Adrenal gland (tissue), 12 donors: ENCODE data around the gene ACER1. TPM values are rescaled to one million over a fixed set of nuclear protein-coding genes. Genes with fewer than 3 reads are reported as not detected.

ENCODE experiments used
- DNase-seq, 7 donors: peaks; one replicate each; pipeline ENCODE4 v3.0.0-alpha.2; 2019 to 2020
- H3K27ac ChIP-seq, 5 donors: fragments of 200-600 bp; sonication (generic) in 4 of 5; 1 replicate in 3 of 5; 2 replicates in 2 of 5; pipeline versions ENCODE4 v1.5.1 to v1.8.0; 2016 to 2020; ENCODE audit warnings: mild to moderate bottlenecking in 1 of 5
- H3K27me3 ChIP-seq: fragments of 200-600 bp; 2 replicates; pipeline ENCODE4 v1.8.0; 2021
- H3K36me3 ChIP-seq, 2 donors: fragments of 200-600 bp; replicated peaks in 1 of 2; 1 replicate in 1 of 2; 2 replicates in 1 of 2; pipeline versions ENCODE4 v1.5.1 to v1.8.0; 2018 to 2022
- H3K4me1 ChIP-seq, 2 donors: fragments of 200-600 bp; replicated peaks in 1 of 2; 1 replicate in 1 of 2; 2 replicates in 1 of 2; pipeline versions ENCODE4 v1.5.1 to v1.8.0; 2018 to 2021
- H3K4me3 ChIP-seq, 4 donors: fragments of 200-600 bp; sonication (generic) in 3 of 4; one replicate each; pipeline ENCODE4 v1.5.1; 2016 to 2018
- H3K9me3 ChIP-seq, 3 donors: fragments of 200-600 bp; sonication (generic) in 1 of 3; replicated peaks in 1 of 3; 1 replicate in 2 of 3; 2 replicates in 1 of 3; pipeline versions ENCODE4 v1.5.1 to v1.8.0; 2016 to 2021
- POLR2A ChIP-seq, 2 donors: fragments of 450-650 bp; IDR thresholded peaks; one replicate each; pipeline ENCODE4 v1.6.1; 2017; ENCODE audit warnings: antibody characterized with exemption in 2 of 2, mild to moderate bottlenecking in 2 of 2, moderate library complexity in 1 of 2
- WGBS, 4 donors: extraction: QIAGEN DNeasy Blood & Tissue Kit in 2 of 4; methylation state at CpG; one replicate each; pipeline versions ENCODE4 v1.1.5 to v1.1.7; 2013 to 2017; 5-methylcytosine and 5-hydroxymethylcytosine counted together
- intact Hi-C, 2 donors: fragments of 100-400 bp; cut with DNase I; formaldehyde crosslinking; loops; one replicate each; pipeline versions ENCODE4 v1.14.1 to v1.15.0; 2022 to 2023
- polyA plus RNA-seq, 3 donors: library from polyadenylated mRNA; stranded (reverse); fragments of 200-250 nt in 2 of 3; fragments of 350-450 nt in 1 of 3; fragmentation: Illumina TruSeq in 1 of 3; extraction: RNeasy Lipid Tissue Mini Kit (QIAGEN cat#74804) in 1 of 3; gene quantifications; one replicate each; pipeline ENCODE4 v1.2.3, GENCODE V29; 2013 to 2014
- total RNA-seq, 9 donors: library from RNA; depleted of rRNA in 4 of 9; stranded (reverse); fragments of >200 nt in 4 of 9; fragments of 120-200 nt in 1 of 9; fragmentation: NEBNext Ultra II Directional in 1 of 9; extraction: Animal tissue kit (Norgen Biotek cat#: 25700) in 1 of 9; gene quantifications; one replicate each; pipeline versions ENCODE4 v1.1.0 to v1.2.4, GENCODE V29; 2013 to 2023
- TF ChIP-seq, protein P1 (sequence below), 6 experiments: fragments of 450-650 bp in 4 of 6; fragments of 200-600 bp in 2 of 6; sonication (generic) in 1 of 6; IDR thresholded peaks; 1 replicate in 5 of 6; 2 replicates in 1 of 6; pipeline versions ENCODE4 v1.5.1 to v1.8.0; 2016 to 2021; ENCODE audit warnings: antibody characterized with exemption in 6 of 6, mild to moderate bottlenecking in 2 of 6, moderate library complexity in 1 of 6
- donor health status: healthy with polysubstance abuse.
- donor health status: Bipolar disorder and iron deficiency.
- donor health status: DM: yes; HTN: yes; CAD: no.
- donor health status: DM: no; HTN: no; CAD: no.
- donor health status: DM: no; HTN: no; CAD: no.
- donor health status: DM: yes; HTN: yes; CAD: no.

Gene ACER1
- total and polyA plus RNA-seq, 12 donors: 0.11 to 0.16 TPM; not detected in 10

DNA sequence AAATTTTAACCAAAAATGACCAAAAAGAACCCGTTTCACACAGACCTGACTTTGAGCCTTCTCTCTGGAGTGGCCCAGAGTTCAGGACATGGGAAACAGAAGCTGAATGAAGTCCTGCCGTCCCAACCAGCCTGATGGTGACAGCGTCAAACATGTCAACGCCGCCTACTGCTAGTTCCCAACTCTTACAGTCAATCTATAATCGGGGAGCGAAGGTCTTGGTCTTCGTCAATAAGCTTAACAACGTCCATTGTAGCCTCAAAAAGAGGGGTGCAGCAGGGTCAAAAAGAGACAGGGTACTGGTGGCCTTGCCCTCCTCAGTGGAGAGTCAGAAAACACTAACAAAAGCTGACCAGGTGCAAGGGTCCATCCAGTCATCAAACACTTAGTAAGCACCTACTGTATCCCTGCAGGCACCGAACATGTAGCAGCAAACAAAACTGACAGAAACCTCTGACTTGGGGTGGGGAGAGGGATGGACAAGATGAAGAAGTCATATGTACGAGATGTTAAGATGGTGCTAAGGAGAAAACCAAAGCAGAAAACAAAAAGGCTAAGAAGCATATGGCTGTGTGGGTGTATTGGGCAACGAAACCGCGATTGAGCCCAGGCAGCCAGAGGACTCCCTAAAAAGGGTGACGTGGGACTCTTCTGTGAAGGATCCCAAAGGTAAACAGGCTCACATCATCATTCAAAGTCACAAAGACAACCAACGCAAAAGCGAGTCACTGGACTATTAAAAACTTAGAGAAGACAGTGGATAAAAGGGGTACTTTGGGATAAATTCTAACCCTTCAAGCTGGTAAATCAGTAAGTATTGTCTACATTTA, 65.6 kb downstream of the ACER1 start:
- H3K27ac ChIP-seq: no peak overlapping the region
- no peaks in the 10 kb centered on the region for H3K9me3 ChIP-seq
- TF ChIP-seq, protein P1, sequence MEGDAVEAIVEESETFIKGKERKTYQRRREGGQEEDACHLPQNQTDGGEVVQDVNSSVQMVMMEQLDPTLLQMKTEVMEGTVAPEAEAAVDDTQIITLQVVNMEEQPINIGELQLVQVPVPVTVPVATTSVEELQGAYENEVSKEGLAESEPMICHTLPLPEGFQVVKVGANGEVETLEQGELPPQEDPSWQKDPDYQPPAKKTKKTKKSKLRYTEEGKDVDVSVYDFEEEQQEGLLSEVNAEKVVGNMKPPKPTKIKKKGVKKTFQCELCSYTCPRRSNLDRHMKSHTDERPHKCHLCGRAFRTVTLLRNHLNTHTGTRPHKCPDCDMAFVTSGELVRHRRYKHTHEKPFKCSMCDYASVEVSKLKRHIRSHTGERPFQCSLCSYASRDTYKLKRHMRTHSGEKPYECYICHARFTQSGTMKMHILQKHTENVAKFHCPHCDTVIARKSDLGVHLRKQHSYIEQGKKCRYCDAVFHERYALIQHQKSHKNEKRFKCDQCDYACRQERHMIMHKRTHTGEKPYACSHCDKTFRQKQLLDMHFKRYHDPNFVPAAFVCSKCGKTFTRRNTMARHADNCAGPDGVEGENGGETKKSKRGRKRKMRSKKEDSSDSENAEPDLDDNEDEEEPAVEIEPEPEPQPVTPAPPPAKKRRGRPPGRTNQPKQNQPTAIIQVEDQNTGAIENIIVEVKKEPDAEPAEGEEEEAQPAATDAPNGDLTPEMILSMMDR (IDR thresholded peaks at IDR 0.05): no peak
- TF ChIP-seq POLR2A (IDR thresholded peaks at IDR 0.05): no peak
- DNase-seq: no peak
- peaks cover 20 to 25% of the 10 kb centered on the region in 2 donors for H3K4me1 ChIP-seq
- H3K36me3 ChIP-seq: peaks cover 0 to 40% of the 10 kb centered on the region in 2 donors
- intact Hi-C loops: no loop called here
- H3K27me3 ChIP-seq: no peaks in the 10 kb centered on the region
- WGBS, 4 donors: 83 to 89% (median 88%) methylated on average over 17 of the region's 17 CpGs
- H3K4me3 ChIP-seq: no peak overlapping the region

GRCh38 chr19:6264803-6265202, 68.6 kb downstream of the ACER1 start:
- Histone ChIP-seq H3K4me1 (no peaks in the 10 kb centered on the region), H3K27ac (no peak overlapping the region), H3K36me3 (peaks cover 0 to 47% of the 10 kb centered on the region in 2 donors), H3K4me3 (no peak overlapping the region), H3K9me3 (no peaks in the 10 kb centered on the region), H3K27me3 (no peaks in the 10 kb centered on the region)
- WGBS, 4 donors: 82 to 90% (median 87%) methylated on average over 4 of the region's 4 CpGs
- no peak for TF ChIP-seq POLR2A (IDR thresholded peaks at IDR 0.05)
- TF ChIP-seq, protein P1 (IDR thresholded peaks at IDR 0.05): no peak
- no peak for DNase-seq
- intact Hi-C loops: no loop called here

GRCh38 chr19:6263735-6264444, 69.5 kb downstream of the ACER1 start:
- intact Hi-C loops: no loop called here
- Histone ChIP-seq H3K27me3 (no peaks in the 10 kb centered on the region), H3K4me3 (no peak overlapping the region), H3K9me3 (no peaks in the 10 kb centered on the region), H3K27ac (no peak overlapping the region), H3K36me3 (peaks cover 0 to 46% of the 10 kb centered on the region in 2 donors), H3K4me1 (no peaks in the 10 kb centered on the region)
- WGBS, 4 donors: 73 to 75% (median 74%) methylated on average over 18 of the region's 18 CpGs
- DNase-seq: no peak
- no peak for TF ChIP-seq POLR2A (IDR thresholded peaks at IDR 0.05)
- TF ChIP-seq, protein P1 (IDR thresholded peaks at IDR 0.05): no peak

GRCh38 chr19:6263306-6263705, 70.1 kb downstream of the ACER1 start:
- TF ChIP-seq, protein P1 (IDR thresholded peaks at IDR 0.05): no peak
- no peak for TF ChIP-seq POLR2A (IDR thresholded peaks at IDR 0.05)
- no peak overlapping the region for H3K27ac ChIP-seq
- H3K36me3 ChIP-seq: peaks cover 0 to 43% of the 10 kb centered on the region in 2 donors
- H3K9me3 ChIP-seq: no peaks in the 10 kb centered on the region
- DNase-seq: no peak
- WGBS, 4 donors: 77 to 87% (median 79%) methylated on average over 11 to 12 of the region's 12 CpGs
- H3K4me1 ChIP-seq: no peaks in the 10 kb centered on the region
- intact Hi-C loops: no loop called here
- no peak overlapping the region for H3K4me3 ChIP-seq
- no peaks in the 10 kb centered on the region for H3K27me3 ChIP-seq
